Smooth muscle cell (in vitro differentiated cells): ENCODE data around the gene IFRD2. TPM values are rescaled to one million over a fixed set of nuclear protein-coding genes. Genes with fewer than 3 reads are reported as not detected.
"Not testable (repeated sequence)": the region's sequence is repeated elsewhere in the genome, so short reads cannot be mapped to it uniquely, and the experiment has no call there.

ENCODE experiments used
- DNase-seq: peaks from one replicate; lab custom pipeline; 2025; ENCODE audit not compliant: unreplicated experiment; lab: John Stamatoyannopoulos, UW
- H2AFZ ChIP-seq: fragments of 200-600 bp; sonication (generic); 2 replicates; pipeline ENCODE4 v1.6.0; 2016; ENCODE audit warnings: antibody characterized with exemption, low read depth, mild to moderate bottlenecking
- H3F3A ChIP-seq: fragments of 200-600 bp; sonication (generic); 2 replicates; pipeline ENCODE4 v1.6.0; 2017; ENCODE audit warnings: antibody characterized with exemption, low read depth
- H3K27ac ChIP-seq: fragments of 200-600 bp; sonication (generic); 2 replicates; pipeline ENCODE4 v1.5.1; 2016; ENCODE audit warnings: low read depth, mild to moderate bottlenecking
- H3K27me3 ChIP-seq: fragments of 200-600 bp; sonication (generic); 2 replicates; pipeline ENCODE4 v1.6.1; 2016; ENCODE audit warnings: low read depth, mild to moderate bottlenecking
- H3K36me3 ChIP-seq: fragments of 200-600 bp; sonication (generic); 2 replicates; pipeline ENCODE4 v1.5.1; 2016; ENCODE audit warnings: low read depth
- H3K4me1 ChIP-seq: fragments of 200-600 bp; sonication (generic); 2 replicates; pipeline ENCODE4 v1.5.1; 2016; ENCODE audit warnings: low read depth
- H3K4me2 ChIP-seq: fragments of 200-600 bp; sonication (generic); 2 replicates; pipeline ENCODE4 v1.6.0; 2016; ENCODE audit warnings: mild to moderate bottlenecking
- H3K4me3 ChIP-seq: fragments of 200-600 bp; sonication (generic); 2 replicates; pipeline ENCODE4 v1.5.1; 2016; ENCODE audit warnings: mild to moderate bottlenecking
- H3K79me2 ChIP-seq: fragments of 200-600 bp; sonication (generic); 2 replicates; pipeline ENCODE4 v1.6.0; 2016; ENCODE audit warnings: low read depth, mild to moderate bottlenecking
- H3K9ac ChIP-seq: fragments of 200-600 bp; sonication (generic); 2 replicates; pipeline ENCODE4 v1.6.0; 2016; ENCODE audit warnings: low read depth
- H3K9me3 ChIP-seq: fragments of 200-600 bp; sonication (generic); replicated peaks from 2 replicates; pipeline ENCODE4 v1.5.1; 2016; ENCODE audit warnings: low read depth
- H4K20me1 ChIP-seq: fragments of 200-600 bp; sonication (generic); 2 replicates; pipeline ENCODE4 v1.6.0; 2016; ENCODE audit warnings: low read depth
- WGBS: methylation state at CpG from one replicate; pipeline ENCODE4 v1.1.7; 2016; ENCODE audit warnings: low lambda C conversion rate; 5-methylcytosine and 5-hydroxymethylcytosine counted together
- polyA plus RNA-seq: library from polyadenylated mRNA; unstranded; fragments of >200 nt; fragmentation: Nextera tagmentation; extraction: Ambion mirVana; gene quantifications from 2 replicates; pipeline ENCODE4 v1.2.1, GENCODE V29; 2016
- total RNA-seq: library from RNA; depleted of rRNA; stranded (reverse); fragments of >200 nt; gene quantifications from 2 replicates; pipeline ENCODE4 v1.2.3, GENCODE V29; 2014
- TF ChIP-seq, protein P1 (sequence below): fragments of 200-600 bp; sonication (generic); IDR thresholded peaks from 2 replicates; pipeline ENCODE4 v1.5.1; 2017; ENCODE audit warnings: borderline replicate concordance, mild to moderate bottlenecking, antibody characterized with exemption; ENCODE audit not compliant: insufficient read depth, poor library complexity, severe bottlenecking

Gene IFRD2
- total and polyA plus RNA-seq, 2 experiments from 2014 or later = 20.8 to 59.3 TPM

DNA sequence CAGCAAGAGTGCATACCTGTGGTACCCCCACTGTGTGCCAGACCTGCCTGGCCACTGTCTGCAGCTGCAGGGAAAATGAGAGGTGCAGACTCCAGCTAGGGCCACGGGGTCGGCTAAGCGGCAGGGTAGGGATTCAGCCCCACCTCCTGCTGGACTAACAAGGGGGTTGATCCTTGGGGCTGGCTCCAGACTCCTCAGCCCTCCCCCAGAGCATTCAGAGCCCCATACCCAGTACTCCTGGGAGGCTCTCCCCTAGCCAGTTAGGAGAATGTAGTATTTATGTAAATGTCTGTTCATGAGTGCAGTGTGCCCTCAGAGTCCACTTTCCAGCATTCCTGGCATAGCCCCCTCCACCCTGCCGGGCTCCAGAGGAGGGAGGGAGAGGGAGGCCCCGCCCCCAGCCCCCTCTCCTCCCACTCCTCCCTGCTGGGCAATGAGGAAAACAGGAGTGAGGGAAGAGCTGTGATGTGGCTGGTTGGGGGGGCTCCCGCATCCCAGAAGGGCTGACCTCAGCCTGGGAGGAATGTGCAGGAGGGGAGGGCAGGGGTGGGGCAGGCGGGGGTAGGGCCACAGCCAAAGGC lies 27.8 kb downstream of the IFRD2 start:
- H3K9ac ChIP-seq = no peak overlapping the region
- H3K79me2 ChIP-seq = no peaks in the 10 kb centered on the region

GRCh38 chr3:50263478-50264382 lies 28.5 kb downstream of the IFRD2 start:
- WGBS = 64% methylated on average over 6 of the region's 6 CpGs
- DNase-seq = no peak
- Histone ChIP-seq H3K4me1 (peaks cover 55% of the 10 kb centered on the region), H3K27me3 (no peaks in the 10 kb centered on the region), H3K27ac (peak overlapping the region; percentile 75), H3K79me2 (no peaks in the 10 kb centered on the region), H4K20me1 (no peaks in the 10 kb centered on the region), H2AFZ (no peak overlapping the region), H3K9me3 (no peaks in the 10 kb centered on the region), H3K36me3 (no peaks in the 10 kb centered on the region), H3K4me2 (peak overlapping the region; percentile 59), H3F3A (peaks cover 32% of the 10 kb centered on the region), H3K9ac (no peak overlapping the region), H3K4me3 (peak overlapping the region; percentile 1)
- TF ChIP-seq, protein P1, sequence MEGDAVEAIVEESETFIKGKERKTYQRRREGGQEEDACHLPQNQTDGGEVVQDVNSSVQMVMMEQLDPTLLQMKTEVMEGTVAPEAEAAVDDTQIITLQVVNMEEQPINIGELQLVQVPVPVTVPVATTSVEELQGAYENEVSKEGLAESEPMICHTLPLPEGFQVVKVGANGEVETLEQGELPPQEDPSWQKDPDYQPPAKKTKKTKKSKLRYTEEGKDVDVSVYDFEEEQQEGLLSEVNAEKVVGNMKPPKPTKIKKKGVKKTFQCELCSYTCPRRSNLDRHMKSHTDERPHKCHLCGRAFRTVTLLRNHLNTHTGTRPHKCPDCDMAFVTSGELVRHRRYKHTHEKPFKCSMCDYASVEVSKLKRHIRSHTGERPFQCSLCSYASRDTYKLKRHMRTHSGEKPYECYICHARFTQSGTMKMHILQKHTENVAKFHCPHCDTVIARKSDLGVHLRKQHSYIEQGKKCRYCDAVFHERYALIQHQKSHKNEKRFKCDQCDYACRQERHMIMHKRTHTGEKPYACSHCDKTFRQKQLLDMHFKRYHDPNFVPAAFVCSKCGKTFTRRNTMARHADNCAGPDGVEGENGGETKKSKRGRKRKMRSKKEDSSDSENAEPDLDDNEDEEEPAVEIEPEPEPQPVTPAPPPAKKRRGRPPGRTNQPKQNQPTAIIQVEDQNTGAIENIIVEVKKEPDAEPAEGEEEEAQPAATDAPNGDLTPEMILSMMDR = no peak

More for the DNA sequence above, 27.8 kb downstream of the IFRD2 start:
- 3% methylated on average over 4 of the region's 7 CpGs for WGBS
- TF ChIP-seq, protein P1 = no peak
- H4K20me1 ChIP-seq = no peaks in the 10 kb centered on the region
- peak overlapping the region; percentile 59 for H3K4me2 ChIP-seq
- no peaks in the 10 kb centered on the region for H3K36me3 ChIP-seq
- H3K27me3 ChIP-seq = no peaks in the 10 kb centered on the region
- peak; percentile 50 for DNase-seq
- H3K4me3 ChIP-seq = peak overlapping the region; percentile 1
- peak overlapping the region; percentile 75 for H3K27ac ChIP-seq
- peaks cover 61% of the 10 kb centered on the region for H3K4me1 ChIP-seq
- H3F3A ChIP-seq = peaks cover 25% of the 10 kb centered on the region
- H2AFZ ChIP-seq = no peak overlapping the region
- H3K9me3 ChIP-seq = no peaks in the 10 kb centered on the region

DNA sequence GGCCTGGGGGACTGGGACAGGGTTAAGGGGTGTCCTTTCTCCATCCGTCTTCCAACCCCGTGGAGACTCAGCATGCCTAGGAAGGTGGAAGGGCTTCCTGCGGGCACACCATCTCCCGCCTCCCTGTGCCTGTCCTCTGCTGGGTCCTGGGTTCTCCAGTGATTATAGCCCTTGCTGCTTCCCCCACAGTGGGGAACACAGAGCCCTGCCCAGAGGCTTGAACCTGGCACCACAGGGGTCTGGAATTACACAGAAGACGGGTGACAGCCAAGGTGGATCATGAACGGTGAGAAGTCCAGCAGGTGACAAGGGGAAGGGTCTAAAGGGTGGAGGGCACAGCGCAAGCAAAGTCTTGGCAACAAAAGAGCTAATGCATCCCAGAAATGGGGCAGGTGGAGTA lies 29.5 kb downstream of the IFRD2 start:
- H3K4me3 ChIP-seq = no peak overlapping the region
- peaks cover 27% of the 10 kb centered on the region for H3F3A ChIP-seq
- peaks cover 48% of the 10 kb centered on the region for H3K4me1 ChIP-seq
- no peaks in the 10 kb centered on the region for H3K36me3 ChIP-seq
- H3K4me2 ChIP-seq = no peak overlapping the region
- no peak overlapping the region for H2AFZ ChIP-seq
- no peaks in the 10 kb centered on the region for H3K27me3 ChIP-seq
- TF ChIP-seq, protein P1 = no peak
- no peak for DNase-seq
- H3K27ac ChIP-seq = peak overlapping the region; percentile 75
- no peaks in the 10 kb centered on the region for H3K79me2 ChIP-seq
- no peak overlapping the region for H3K9ac ChIP-seq
- WGBS = 95% methylated on average over 7 of the region's 7 CpGs
- H3K9me3 ChIP-seq = no peaks in the 10 kb centered on the region
- no peaks in the 10 kb centered on the region for H4K20me1 ChIP-seq

- not testable (repeated sequence) for DNase-seq, H3K9me3 ChIP-seq, H3K36me3 ChIP-seq, H3K9ac ChIP-seq, H3K4me3 ChIP-seq, H3K27ac ChIP-seq, H3K4me2 ChIP-seq, H3K79me2 ChIP-seq, H4K20me1 ChIP-seq, H3K27me3 ChIP-seq, H2AFZ ChIP-seq
- WGBS = 98% methylated on average over 4 of the region's 4 CpGs
- H3F3A ChIP-seq = peaks cover 32% of the 10 kb centered on the region
- peaks cover 46% of the 10 kb centered on the region for H3K4me1 ChIP-seq
These were observed 30.0 kb downstream of the IFRD2 start for GRCh38 chr3:50262200-50262599.
